COLO829 (cell line): ENCODE data around the gene GLIPR2.
"Not testable (repeated sequence)": the region's sequence is repeated elsewhere in the genome, so short reads cannot be mapped to it uniquely, and the experiment has no call there.

Source experiments
- DNase-seq: peaks from one replicate; pipeline ENCODE4 v3.0.0; 2012; ENCODE audit warnings: low spot score

GLIPR2 gene

DNA sequence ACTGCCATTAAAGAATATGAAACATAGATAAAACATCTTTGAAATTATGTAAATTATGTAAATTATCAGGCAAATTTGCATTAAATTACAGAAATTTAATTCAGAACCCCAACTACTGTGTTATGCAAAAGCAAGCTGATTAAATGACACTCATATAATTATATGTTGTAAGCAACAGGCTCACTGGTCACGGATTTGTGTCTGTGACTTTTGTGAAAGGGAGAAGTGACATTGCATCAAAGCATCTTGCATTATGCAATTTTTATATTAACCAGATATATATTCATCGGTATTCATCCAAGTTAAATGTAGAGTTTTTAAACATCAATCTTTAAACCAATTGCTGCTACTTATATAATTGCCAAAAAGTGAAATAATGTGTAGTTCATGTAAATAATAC is 13.0 kb upstream of the GLIPR2 start:
- DNase-seq: no peak

GRCh38 chr9:36125062-36125855 is 11.3 kb upstream of the GLIPR2 start:
- no peak for DNase-seq

DNA sequence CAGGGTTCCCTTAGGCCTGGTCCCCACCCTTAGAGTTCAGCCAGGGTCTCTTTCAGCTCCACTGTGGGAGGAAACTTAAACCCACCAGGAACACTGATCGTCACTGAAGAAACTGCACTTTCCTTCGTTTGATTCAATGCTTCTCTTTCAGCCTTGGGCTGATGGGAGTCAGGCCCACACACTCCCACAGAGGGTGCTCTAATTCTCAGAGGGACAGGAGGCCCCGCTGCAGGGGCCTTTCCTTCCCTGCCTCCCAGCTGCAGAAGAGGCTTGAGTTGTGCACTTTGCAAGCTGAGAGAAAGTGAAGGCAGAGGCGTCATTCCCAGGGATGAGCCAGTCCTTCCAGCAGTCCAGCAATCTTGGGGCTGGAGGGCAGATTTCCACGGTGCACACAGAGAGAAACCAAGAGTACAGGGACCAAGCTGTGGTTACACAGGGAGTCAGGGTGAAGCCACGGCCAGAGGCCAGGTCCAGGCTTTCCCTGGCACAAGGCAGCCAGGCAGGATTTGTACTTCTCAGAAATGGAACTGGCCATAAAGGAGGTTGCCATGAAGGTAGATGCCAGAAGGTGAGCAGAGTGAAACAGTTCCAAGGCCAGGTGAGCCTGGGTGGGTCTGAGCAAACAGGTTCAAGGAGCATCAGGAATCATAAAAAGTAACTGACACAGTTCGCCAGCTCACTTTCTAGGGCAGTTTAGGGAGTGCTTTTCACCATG is 10.4 kb upstream of the GLIPR2 start:
- DNase-seq: no peak

DNA sequence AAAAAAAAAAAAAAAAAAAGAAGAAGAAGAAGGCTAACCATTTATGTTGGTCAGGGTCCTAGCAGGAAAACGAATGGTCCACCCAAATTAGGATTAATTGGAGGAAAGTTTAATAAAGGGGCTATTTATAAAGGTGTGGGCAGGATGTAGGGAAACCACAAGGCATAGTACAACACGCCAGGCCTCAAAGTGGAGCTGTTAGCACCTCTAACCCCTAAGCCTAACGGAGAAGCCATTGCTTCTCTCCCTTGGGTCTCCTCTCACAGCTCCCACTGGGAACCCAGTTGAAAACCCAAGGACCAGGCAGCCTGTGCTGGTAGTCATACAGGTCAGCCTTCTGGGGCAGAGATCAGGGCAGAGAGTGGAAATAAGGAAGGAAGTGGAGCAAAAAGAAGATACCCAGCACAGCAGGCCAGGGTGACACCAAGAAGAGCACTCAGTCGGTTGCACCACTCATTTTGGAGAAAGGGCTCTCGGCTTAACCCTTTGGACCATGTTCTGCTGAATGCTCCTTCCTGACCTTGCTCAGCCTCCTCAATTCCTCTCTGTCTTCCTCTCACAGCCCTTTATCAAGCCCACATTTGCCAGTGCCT is 8.8 kb upstream of the GLIPR2 start:
- DNase-seq: no peak

DNA sequence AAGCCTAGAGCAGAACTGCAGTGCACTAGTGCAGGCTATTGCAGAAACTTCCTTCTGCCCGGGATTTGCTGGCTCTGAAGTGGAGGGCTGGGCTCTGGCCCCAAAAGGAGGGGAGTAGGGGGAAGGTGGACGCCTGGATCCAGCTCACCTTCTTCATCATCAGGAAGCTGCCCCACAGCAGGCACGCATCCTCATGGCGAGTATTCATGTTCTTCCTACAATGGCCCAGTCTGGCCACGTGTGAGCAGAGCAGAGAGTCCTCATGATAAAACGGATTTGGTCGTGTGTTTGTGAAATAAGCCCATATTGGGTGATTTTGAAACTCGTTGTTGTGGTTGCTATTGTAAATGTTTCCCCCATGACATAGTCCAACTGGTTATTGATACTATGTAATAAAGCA is 8.2 kb upstream of the GLIPR2 start:
- DNase-seq: no peak

DNA sequence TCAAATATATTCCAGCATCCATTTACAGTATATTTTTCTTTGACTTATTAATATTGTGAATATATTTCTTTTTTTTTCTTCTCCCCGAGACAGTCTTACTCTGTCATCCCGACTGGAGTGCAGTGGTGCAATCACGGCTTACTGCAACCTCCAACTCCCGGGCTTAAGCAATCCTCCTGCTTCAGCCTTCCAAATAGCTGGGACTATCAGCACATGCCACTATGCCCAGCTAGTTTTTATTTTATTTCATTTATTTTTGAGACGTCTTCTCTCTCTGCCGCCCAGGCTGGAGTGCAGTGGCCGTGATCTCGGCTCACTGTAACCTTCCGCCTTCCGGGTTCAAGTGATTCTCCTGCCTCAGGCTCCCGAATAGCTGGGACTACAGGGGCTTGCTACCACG is 7.4 kb upstream of the GLIPR2 start:
- no peak for DNase-seq

- DNase-seq: not testable (repeated sequence)
Observed at GRCh38 chr9:36131666-36132065, 4.9 kb upstream of the GLIPR2 start.

GRCh38 chr9:36132086-36132485 is 4.4 kb upstream of the GLIPR2 start:
- DNase-seq: no peak

DNA sequence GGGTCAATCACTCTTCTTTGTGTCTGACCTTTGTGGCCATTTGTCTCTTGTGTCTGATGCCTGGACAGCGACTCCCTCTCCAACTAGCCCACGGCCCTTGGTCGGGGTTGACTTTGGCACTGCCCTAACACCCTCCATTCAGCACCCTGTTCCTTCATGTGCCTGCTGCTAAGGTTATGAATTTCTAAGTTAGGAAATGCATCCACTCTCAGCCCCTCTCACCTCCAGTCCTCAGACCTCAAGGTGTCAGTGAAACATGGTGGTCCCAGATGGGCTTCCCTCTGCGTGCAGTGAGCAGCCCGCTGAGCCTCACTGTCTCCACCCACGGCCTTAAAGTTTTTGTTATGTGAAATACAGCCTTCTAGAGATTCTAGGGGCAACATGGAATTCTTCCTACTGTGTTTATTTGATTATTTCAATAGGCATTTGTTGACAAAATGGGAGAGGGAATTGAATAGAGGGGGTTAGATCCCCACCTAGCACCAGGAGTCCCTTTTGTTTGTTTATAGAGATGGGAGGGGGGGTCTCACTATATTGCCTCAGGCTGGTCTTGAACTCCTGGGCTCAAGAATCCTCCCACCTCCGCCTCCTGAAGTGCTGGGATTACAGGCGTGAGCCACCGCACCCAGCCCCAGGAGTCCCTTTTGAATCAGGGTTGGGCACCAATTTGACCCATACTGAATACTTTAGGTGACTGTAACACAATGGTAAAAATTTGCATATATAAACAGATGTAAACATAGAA is 1.6 kb upstream of the GLIPR2 start:
- DNase-seq: no peak

- DNase-seq: no peak
Observed at GRCh38 chr9:36135741-36136271, 727 bp upstream of the GLIPR2 start.

DNA sequence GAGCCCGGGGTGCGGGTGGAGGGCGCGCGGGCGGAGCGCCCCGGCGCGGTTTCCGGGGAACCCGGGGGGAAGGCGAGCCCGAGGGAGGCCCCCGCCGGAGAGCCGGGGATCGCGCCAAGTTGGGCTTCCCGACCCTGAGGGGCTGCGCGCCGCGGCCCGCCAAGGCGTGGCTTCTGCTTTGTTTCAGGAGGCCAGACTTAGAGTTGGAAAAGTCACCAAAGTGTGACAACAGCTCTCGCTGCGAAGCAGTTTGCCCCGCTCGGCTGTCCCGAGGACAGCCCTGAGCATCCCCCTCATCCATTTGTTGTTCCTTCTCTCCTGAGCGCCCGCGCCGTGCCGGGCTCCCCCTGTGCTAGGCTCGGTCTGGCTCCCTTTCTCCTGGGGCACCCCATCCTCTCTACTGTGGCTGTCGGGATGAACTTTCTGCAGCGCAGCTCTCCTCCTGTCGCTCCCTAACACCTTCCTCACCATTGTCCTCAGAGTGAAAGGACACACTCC is 410 bp downstream of the GLIPR2 start:
- DNase-seq: no peak

DNA sequence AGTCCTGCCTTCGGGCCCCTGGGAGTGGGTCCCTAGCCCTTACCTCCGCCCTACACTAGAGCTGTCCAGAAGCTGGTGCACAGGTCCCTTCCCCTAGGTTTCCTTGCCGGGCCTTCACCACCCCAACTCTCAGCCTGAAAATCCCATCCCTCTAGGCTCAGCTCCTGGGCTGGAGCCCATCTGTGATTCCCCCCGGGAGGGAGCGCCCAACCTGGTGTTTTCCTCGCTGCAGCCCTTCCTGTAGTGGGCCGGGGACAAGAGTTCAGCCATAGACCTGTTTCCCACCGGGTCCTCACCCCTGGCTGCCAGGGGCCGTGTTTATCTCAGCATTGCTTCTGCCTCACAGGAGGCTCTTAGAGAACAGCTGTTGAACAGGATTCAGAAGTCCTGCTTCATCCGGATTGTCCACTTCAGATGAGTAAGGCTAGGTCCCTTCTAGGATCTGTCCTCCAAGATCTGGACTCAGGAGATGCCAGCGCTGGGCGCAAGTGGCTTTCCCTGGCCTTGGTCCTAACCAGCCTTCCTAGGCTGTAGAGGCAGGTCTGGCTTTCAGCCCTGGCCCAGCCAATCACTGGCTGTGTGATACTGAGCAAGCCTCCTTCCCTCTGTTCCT is 965 bp downstream of the GLIPR2 start:
- no peak for DNase-seq

DNA sequence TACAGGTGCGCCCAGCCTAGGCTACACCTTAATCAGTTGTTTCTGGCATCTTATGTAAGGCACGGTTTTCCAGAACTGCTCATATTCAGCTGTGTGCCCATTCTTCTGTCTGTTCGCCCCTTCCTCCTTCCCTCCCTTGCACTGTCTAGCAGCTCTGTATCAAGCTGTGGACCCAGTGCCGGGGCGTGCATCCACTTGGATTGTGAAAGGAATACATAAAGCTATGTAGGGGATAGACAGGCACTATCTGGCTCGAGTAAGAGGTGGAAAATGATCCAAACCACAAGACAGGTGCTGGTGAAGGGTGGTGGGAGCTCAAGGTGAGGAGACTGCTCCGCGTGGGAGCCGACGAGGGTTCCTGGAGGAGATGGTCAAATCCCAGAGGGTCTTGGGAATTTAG is 2.0 kb downstream of the GLIPR2 start:
- DNase-seq: no peak

GRCh38 chr9:36138901-36139300 is 2.4 kb downstream of the GLIPR2 start:
- no peak for DNase-seq

- no peak for DNase-seq
Observed at GRCh38 chr9:36140086-36141084, 3.9 kb downstream of the GLIPR2 start.

GRCh38 chr9:36141288-36141687 is 4.8 kb downstream of the GLIPR2 start:
- DNase-seq: no peak

DNA sequence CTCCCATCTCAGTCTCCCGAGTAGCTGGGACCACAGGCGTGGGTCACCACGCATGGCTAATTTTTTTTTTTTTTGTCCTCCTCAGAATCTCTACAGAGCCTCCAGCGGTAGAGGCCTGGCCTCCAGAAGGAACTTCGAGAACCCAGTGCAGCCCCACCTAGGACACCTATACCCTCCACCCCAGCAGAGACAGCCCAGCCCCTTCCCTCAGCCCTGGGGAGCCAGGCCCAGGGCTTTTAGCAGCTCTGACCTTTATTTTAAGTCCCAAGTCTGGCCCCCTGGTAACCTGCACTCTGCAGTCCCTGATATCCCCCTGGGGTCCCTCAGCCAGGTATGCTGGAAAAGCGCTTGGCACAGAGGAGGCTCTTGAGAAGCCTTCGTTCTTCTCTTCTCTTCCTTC is 5.2 kb downstream of the GLIPR2 start:
- DNase-seq: no peak

DNA sequence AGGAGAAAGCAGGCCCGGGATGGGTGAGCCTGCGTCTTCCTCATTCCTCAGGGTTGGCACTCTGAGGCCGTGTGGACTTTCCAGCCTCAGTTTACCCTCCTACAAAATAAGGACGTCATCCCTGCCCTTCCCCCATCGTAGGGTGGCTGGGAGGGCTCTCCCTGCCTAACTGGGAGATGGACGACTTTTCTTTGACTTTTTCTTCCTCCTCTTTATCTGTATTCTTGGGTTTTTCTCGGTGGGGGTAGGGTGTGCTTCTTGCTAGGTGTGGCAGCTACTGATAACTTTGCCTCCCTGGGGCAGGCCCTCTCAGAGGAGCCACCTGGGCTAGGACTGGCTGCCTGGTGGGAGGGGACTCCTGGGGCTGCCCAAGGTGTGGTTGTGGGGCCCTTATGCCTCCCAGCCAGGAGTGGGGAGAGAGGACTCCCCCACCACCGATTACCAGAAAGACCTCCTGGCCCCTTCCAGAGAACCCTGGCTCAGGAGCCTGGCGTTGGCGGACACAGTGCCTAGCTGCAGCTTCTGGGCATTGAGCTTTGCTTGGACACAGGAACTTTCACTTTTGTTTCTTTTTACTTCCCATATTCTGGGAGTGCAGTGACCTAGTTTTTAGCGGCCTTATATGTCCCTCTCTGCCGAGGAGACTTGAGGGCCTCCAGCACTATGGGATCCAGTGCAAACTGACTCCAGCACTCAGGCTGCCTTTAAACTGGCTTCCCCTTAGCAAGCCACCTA is 6.1 kb downstream of the GLIPR2 start:
- DNase-seq: no peak

GRCh38 chr9:36143245-36143641 is 6.7 kb downstream of the GLIPR2 start:
- no peak for DNase-seq
